Thoracic aorta (tissue), 2 donors: Measurements from ENCODE around the gene RFESD. TPM values are rescaled to one million over a fixed set of nuclear protein-coding genes. Genes with fewer than 3 reads are reported as not detected.

ENCODE experiments used
- ATAC-seq: fragments of 150-250 bp; one replicate; pipeline ENCODE4 v1.8.0; 2017; ENCODE audit warnings: low read depth; ENCODE audit not compliant: insufficient number of reproducible peaks, low FRiP score
- DNase-seq: peaks from one replicate; pipeline ENCODE4 v3.0.0-alpha.2; 2020; ENCODE audit warnings: low spot score
- H3K27ac ChIP-seq, 2 donors: fragments of 200-600 bp; sonication (generic); 1 replicate in 1 of 2; 2 replicates in 1 of 2; pipeline ENCODE4 v1.5.1; 2016; ENCODE audit warnings: mild to moderate bottlenecking in 2 of 2, moderate library complexity in 2 of 2
- H3K27me3 ChIP-seq: fragments of 200-600 bp; sonication (generic); replicated peaks from 2 replicates; pipeline ENCODE4 v1.6.0; 2016; ENCODE audit warnings: mild to moderate bottlenecking; ENCODE audit not compliant: insufficient read depth
- H3K36me3 ChIP-seq: fragments of 200-600 bp; sonication (generic); one replicate; pipeline ENCODE4 v1.5.1; 2016
- H3K4me1 ChIP-seq, 2 donors: fragments of 200-600 bp; sonication (generic); 1 replicate in 1 of 2; 2 replicates in 1 of 2; pipeline versions ENCODE4 v1.5.1 to v1.6.0; 2016; ENCODE audit warnings: low read depth in 2 of 2, mild to moderate bottlenecking in 1 of 2; ENCODE audit not compliant: control insufficient read depth in 1 of 2
- H3K4me3 ChIP-seq: fragments of 200-600 bp; sonication (generic); 2 replicates; pipeline ENCODE4 v1.5.1; 2016; ENCODE audit warnings: mild to moderate bottlenecking
- H3K9me3 ChIP-seq: fragments of 200-600 bp; sonication (generic); 2 replicates; pipeline ENCODE4 v1.5.1; 2016
- CTCF ChIP-seq: fragments of 200-600 bp; sonication (generic); IDR thresholded peaks from one replicate; pipeline ENCODE4 v1.5.1; 2019; ENCODE audit warnings: antibody characterized with exemption
- total RNA-seq, 2 donors: library from RNA; depleted of rRNA; stranded (reverse); fragments of >200 nt; gene quantifications; one replicate each; pipeline versions ENCODE4 v1.1.0 to v1.2.3, GENCODE V29; 2016

RFESD gene
- total RNA-seq, 2 donors from 2014 or later = 0.85 to 11.1 TPM

- Histone ChIP-seq H3K4me1 (peaks cover 3 to 15% of the 10 kb centered on the region in 2 donors), H3K27ac (no peak overlapping the region), H3K27me3 (no peaks in the 10 kb centered on the region), H3K9me3 (no peaks in the 10 kb centered on the region), H3K4me3 (no peak overlapping the region), H3K36me3 (no peaks in the 10 kb centered on the region)
- no peak for TF ChIP-seq CTCF
- ATAC-seq (no peak), DNase-seq (no peak)
Measured at GRCh38 chr5:95671826-95672225, 25.2 kb downstream of the RFESD start.

GRCh38 chr5:95672641-95673040 lies 26.1 kb downstream of the RFESD start:
- Histone ChIP-seq H3K27me3 (no peaks in the 10 kb centered on the region), H3K4me1 (peaks cover 3 to 15% of the 10 kb centered on the region in 2 donors), H3K4me3 (no peak overlapping the region), H3K36me3 (no peaks in the 10 kb centered on the region), H3K27ac (no peak overlapping the region), H3K9me3 (no peaks in the 10 kb centered on the region)
- ATAC-seq (no peak), DNase-seq (no peak)
- TF ChIP-seq CTCF = no peak

- Histone ChIP-seq H3K4me1 (peaks cover 3 to 15% of the 10 kb centered on the region in 2 donors), H3K27ac (no peak overlapping the region), H3K9me3 (no peaks in the 10 kb centered on the region), H3K27me3 (no peaks in the 10 kb centered on the region), H3K36me3 (no peaks in the 10 kb centered on the region), H3K4me3 (no peak overlapping the region)
- ATAC-seq (no peak), DNase-seq (no peak)
- TF ChIP-seq CTCF = no peak
Measured at GRCh38 chr5:95673081-95673480, 26.5 kb downstream of the RFESD start.

GRCh38 chr5:95682891-95683290 lies 36.3 kb downstream of the RFESD start, which contains the start of gene SPATA9:
TSS of gene SPATA9 (minus strand) at chr5:95682991. CDS start at chr5:95682854, 137 bp downstream.
- TF ChIP-seq CTCF = no peak
- H3K4me1 ChIP-seq = no peaks in the 10 kb centered on the region
- H3K27ac ChIP-seq = no peak within 1 kb of the TSS
- no peaks in the 10 kb centered on the region for H3K36me3 ChIP-seq
- ATAC-seq (no peak), DNase-seq (no peak)
- H3K9me3 ChIP-seq = no peaks in the 10 kb centered on the region
- H3K4me3 ChIP-seq = no peak within 1 kb of the TSS
- H3K27me3 ChIP-seq = no peaks in the 10 kb centered on the region

GRCh38 chr5:95684361-95684760 lies 37.8 kb downstream of the RFESD start:
- no peak for DNase-seq
- TF ChIP-seq CTCF = no peak
- no peak overlapping the region for H3K27ac ChIP-seq
- H3K4me1 ChIP-seq = no peaks in the 10 kb centered on the region
- H3K9me3 ChIP-seq = no peaks in the 10 kb centered on the region
- ATAC-seq = no peak
- no peaks in the 10 kb centered on the region for H3K36me3 ChIP-seq
- no peaks in the 10 kb centered on the region for H3K27me3 ChIP-seq
- no peak overlapping the region for H3K4me3 ChIP-seq
